Stimulated activated CD4-positive, alpha-beta T cell treated with anti-CD3 and anti-CD28 coated beads, Interleukin-1b, Interleukin-23, amount 100 ng/mL, for 4 hours (primary cell): Measurements from ENCODE around the gene PUDP.
"Not testable (repeated sequence)": the region's sequence is repeated elsewhere in the genome, so short reads cannot be mapped to it uniquely, and the experiment has no call there.

Source experiments
- DNase-seq, 2 donors: peaks; one replicate each; pipeline ENCODE4 v3.0.0-alpha.2; 2020; ENCODE audit warnings: low read depth in 2 of 2

Gene PUDP

DNA sequence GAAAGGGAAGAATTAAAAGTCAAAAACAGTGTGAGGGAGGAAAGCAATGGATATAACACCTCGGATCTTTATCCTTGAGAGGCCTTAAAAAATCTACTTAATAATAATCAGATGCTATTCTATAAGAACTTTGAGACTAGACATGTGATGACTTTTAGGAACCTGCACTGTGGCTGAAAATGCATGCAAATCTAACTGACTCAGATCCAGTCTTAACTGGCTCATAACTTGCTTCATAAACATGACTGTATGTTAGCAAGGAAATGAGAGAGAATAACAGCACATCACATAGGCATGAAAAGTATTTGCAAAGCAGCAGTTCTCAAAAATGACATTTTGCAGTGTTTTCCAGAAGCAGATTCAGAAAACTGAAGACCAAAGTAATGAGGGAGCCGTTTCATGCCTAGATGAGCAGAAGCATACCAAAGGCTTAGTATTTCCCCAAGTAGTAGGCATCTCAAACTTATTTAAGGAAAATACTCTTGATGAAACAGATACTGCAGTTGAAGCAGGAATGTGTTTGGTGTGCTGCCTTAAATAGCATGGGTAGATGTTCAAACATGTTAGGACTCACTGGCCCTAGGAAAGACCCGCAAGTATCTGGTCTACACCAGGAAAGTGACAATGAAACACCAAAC, 104.0 kb downstream of the PUDP start:
- not testable (repeated sequence) for DNase-seq

- no peak for DNase-seq
Observed at GRCh38 chrX:7028246-7028645, 119.7 kb downstream of the PUDP start.

- DNase-seq = no peak
Observed at GRCh38 chrX:7027071-7027470, 120.9 kb downstream of the PUDP start.

DNA sequence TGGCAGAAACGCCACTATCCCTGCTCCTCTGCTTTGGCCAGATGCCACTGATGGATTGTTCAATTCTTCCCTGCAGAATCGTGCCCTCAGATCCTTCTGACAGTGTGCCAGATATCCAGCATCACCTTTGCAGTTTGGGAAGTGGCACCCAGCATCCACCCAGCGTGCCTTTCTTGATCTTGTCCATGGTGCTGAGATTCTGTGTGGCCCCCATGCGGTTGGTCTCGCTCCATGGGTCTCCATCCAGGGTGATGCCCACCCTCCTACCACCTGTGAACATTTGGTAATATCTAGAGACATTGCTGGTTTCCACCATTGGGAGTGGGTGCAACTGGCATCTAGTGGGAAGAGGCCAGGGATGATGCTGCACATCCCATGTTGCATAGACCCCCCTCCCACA, 121.6 kb downstream of the PUDP start:
- not testable (repeated sequence) for DNase-seq

DNA sequence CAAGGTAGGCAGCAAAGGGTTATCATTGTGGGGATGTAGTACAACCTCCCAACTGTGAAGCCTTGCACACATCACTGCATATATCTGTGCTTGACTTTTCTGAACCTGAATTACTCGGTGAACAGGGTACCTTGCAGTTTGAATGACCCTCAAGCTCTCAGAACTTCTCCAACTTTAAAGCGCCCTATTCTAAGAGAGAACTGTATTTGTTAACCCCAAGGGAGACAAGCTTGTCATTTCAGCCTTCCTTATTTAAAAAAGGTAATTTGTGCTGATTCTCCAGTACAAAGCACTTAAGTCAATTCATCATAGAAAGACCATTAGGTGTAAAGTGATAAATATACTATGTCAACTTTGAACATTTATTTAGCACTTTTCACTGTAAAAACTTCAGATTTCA, 122.5 kb downstream of the PUDP start:
- no peak for DNase-seq

- DNase-seq = no peak
Observed at GRCh38 chrX:7024850-7025249, 123.1 kb downstream of the PUDP start.

- DNase-seq = not testable (repeated sequence)
Observed at GRCh38 chrX:7022996-7023395, 125.0 kb downstream of the PUDP start.

- DNase-seq = no peak
Observed at GRCh38 chrX:7021991-7022390, 126.0 kb downstream of the PUDP start.

DNA sequence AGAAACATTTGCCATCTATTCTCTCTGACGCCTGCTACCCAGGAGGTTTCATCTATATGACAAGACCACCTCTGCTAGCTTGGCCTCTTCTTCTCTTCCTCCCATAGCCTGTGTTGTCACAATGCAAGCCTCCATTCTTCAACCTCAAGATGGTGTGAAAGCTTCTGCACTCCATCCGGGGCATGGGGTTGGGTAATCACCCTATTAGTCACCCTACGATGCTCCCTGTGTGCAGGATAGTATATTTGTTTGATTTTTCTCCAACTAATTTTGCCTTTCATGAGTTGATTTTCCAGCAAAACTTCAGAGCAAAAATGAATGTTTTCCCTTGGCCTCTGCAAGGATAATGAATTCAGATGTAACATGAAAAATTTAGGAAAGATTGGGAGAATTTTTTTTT, 128.4 kb downstream of the PUDP start:
- no peak for DNase-seq

- not testable (repeated sequence) for DNase-seq
Observed at GRCh38 chrX:7012262-7012834, 135.6 kb downstream of the PUDP start.

DNA sequence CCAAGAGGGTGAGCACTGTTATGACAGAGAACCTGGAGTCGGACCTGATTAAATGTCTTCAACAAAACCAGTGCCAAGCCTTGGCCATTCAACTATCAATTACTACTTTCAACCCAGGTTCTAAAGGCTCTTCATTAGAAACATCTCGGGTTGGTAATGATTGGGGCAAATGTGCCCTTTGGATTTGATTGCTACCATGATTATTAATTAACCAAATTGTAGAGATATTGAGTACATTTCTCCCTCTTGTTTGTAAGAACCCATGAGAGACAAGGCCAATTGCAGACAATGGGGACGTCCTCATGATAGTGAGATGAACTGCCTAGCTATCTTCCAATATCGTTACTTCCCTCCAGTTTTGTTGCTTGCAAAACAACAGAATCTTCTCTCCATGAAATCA, 137.1 kb downstream of the PUDP start:
- DNase-seq = not testable (repeated sequence)

GRCh38 chrX:7007328-7007727, 140.6 kb downstream of the PUDP start:
- not testable (repeated sequence) for DNase-seq
